HCT116 (cell line): ENCODE measurements around the gene ELOA. TPM values are rescaled to one million over a fixed set of nuclear protein-coding genes. Genes with fewer than 3 reads are reported as not detected.

Source experiments
- ATAC-seq: fragments of 200-7000 bp; cut with Tn5 transposase; 2 replicates; pipeline ENCODE4 v1.9.1; 2020; ENCODE audit warnings: mild to moderate bottlenecking, moderate library complexity
- BruUV-seq: library from RNA; stranded (reverse); fragments of 400-500 nt; replicated peaks from 2 replicates; lab custom pipeline; 2021; lab: Mats Ljungman, UMichigan
- CTCF ChIA-PET: fragments of 300-600 bp; sonication (Branson Sonifier 250); formaldehyde crosslinking; loops from one replicate; lab custom pipeline; 2021; ENCODE audit warnings: antibody characterized with exemption; lab: Charles Lee
- POLR2A ChIA-PET: fragments of 300-600, 350-600 bp; sonication (Branson Sonifier 250); formaldehyde crosslinking; loops from one replicate; lab custom pipeline; 2021; ENCODE audit warnings: antibody characterized with exemption; lab: Charles Lee
- RAD21 ChIA-PET, 2 experiments: fragments of 300-600 bp; sonication (Branson Sonifier 250); formaldehyde crosslinking; loops; one replicate each; lab custom pipeline; 2023; ENCODE audit warnings: low total read pairs in 2 of 2; ENCODE audit not compliant: uncharacterized antibody in 2 of 2, unreplicated experiment in 2 of 2, low non-redundant PET in 1 of 2; lab: Charles Lee
- DNase-seq: peaks from one replicate; pipeline ENCODE4 v3.0.0-alpha.2; 2010; ENCODE audit warnings: low read depth, low spot score
- H2AFZ ChIP-seq: fragments of 200-600 bp; shearing (Covaris generic), sonication (generic); 2 replicates; pipeline ENCODE4 v1.6.1; 2017; ENCODE audit warnings: low read depth, mixed run types, mixed read lengths, antibody characterized with exemption, low read length; ENCODE audit not compliant: poor library complexity, severe bottlenecking
- H3K27ac ChIP-seq: 2 replicates; pipeline ENCODE4 v1.5.1; 2012; ENCODE audit warnings: low read depth, low read length
- H3K27me3 ChIP-seq: fragments of 200-600 bp; sonication (generic); 2 replicates; pipeline ENCODE4 v1.6.1; 2016; ENCODE audit warnings: mixed run types, low read length, mixed read lengths; ENCODE audit not compliant: insufficient read depth
- H3K36me3 ChIP-seq, 2 experiments: fragments of 200-500 bp in 1 of 2; fragments of 200-600 bp in 1 of 2; sonication (Bioruptor generic) in 1 of 2; sonication (generic) in 1 of 2; 2 replicates each; pipeline versions ENCODE4 v1.5.1 to v1.6.1; 2014 to 2016; ENCODE audit warnings: low read length in 2 of 2, inconsistent platforms in 1 of 2, mixed read lengths in 1 of 2, mixed run types in 1 of 2; ENCODE audit not compliant: insufficient read depth in 2 of 2, control insufficient read depth in 1 of 2
- H3K4me1 ChIP-seq, 2 experiments: fragments of 200-600 bp in 1 of 2; sonication (generic) in 1 of 2; 2 replicates each; pipeline versions ENCODE4 v1.5.1 to v1.6.1; 2012 to 2017; ENCODE audit warnings: low read length in 2 of 2, inconsistent platforms in 1 of 2, mild to moderate bottlenecking in 1 of 2, mixed read lengths in 1 of 2, mixed run types in 1 of 2, moderate library complexity in 1 of 2; ENCODE audit not compliant: insufficient read depth in 2 of 2, control insufficient read depth in 1 of 2
- H3K4me2 ChIP-seq: fragments of 200-600 bp; sonication (generic); 2 replicates; pipeline ENCODE4 v1.6.1; 2017; ENCODE audit warnings: mixed run types, low read length, mixed read lengths
- H3K4me3 ChIP-seq, 2 experiments: fragments of 200-600 bp in 1 of 2; sonication (generic) in 1 of 2; replicated peaks in 1 of 2; 2 replicates each; pipeline ENCODE4 v1.5.1; 2011 to 2016; ENCODE audit warnings: low read length in 2 of 2, control low read depth in 1 of 2, low read depth in 1 of 2, mild to moderate bottlenecking in 1 of 2, mixed read lengths in 1 of 2, mixed run types in 1 of 2
- H3K79me2 ChIP-seq: fragments of 200-600 bp; sonication (generic); 2 replicates; pipeline ENCODE4 v1.6.1; 2017; ENCODE audit warnings: mild to moderate bottlenecking, mixed run types, low read length, moderate library complexity, mixed read lengths; ENCODE audit not compliant: insufficient read depth
- H3K9ac ChIP-seq: fragments of 200-600 bp; sonication (generic); 2 replicates; pipeline ENCODE4 v1.6.1; 2016; ENCODE audit warnings: low read length, mixed read lengths
- H3K9me2 ChIP-seq: fragments of 200-600 bp; sonication (generic), shearing (Covaris generic); 2 replicates; pipeline ENCODE4 v1.6.1; 2017; ENCODE audit warnings: mixed run types, mild to moderate bottlenecking, moderate library complexity; ENCODE audit not compliant: insufficient read depth
- H3K9me3 ChIP-seq, 2 experiments: fragments of 200-500 bp in 1 of 2; fragments of 200-600 bp in 1 of 2; sonication (Bioruptor generic) in 1 of 2; sonication (generic) in 1 of 2; 2 replicates each; pipeline ENCODE4 v1.6.1; 2014 to 2017; ENCODE audit warnings: low read length in 2 of 2, mixed read lengths in 2 of 2, inconsistent platforms in 1 of 2, low read depth in 1 of 2, mild to moderate bottlenecking in 1 of 2, mixed run types in 1 of 2, moderate library complexity in 1 of 2; ENCODE audit not compliant: control insufficient read depth in 1 of 2, insufficient read depth in 1 of 2
- H4K20me1 ChIP-seq: fragments of 200-600 bp; sonication (generic), shearing (Covaris generic); 2 replicates; pipeline ENCODE4 v1.6.1; 2017; ENCODE audit warnings: mixed run types, mild to moderate bottlenecking, moderate library complexity; ENCODE audit not compliant: insufficient read depth
- CBX3 ChIP-seq: IDR thresholded peaks from 2 replicates; pipeline ENCODE4 v1.6.1; 2012; ENCODE audit warnings: low read depth
- EGR1 ChIP-seq: IDR thresholded peaks from 2 replicates; pipeline ENCODE4 v1.6.1; 2012; ENCODE audit warnings: low read depth
- FOSL1 ChIP-seq: IDR thresholded peaks from 2 replicates; pipeline ENCODE4 v1.6.1; 2012; ENCODE audit warnings: low read depth
- JUND ChIP-seq: IDR thresholded peaks from 2 replicates; pipeline ENCODE4 v1.6.1; 2012
- RAD21 ChIP-seq: IDR thresholded peaks from 2 replicates; pipeline ENCODE4 v1.6.1; 2012; ENCODE audit warnings: low read depth, mild to moderate bottlenecking
- SIN3A ChIP-seq: IDR thresholded peaks from 2 replicates; pipeline ENCODE4 v1.6.1; 2012; ENCODE audit warnings: low read depth
- SP1 ChIP-seq: IDR thresholded peaks from 2 replicates; pipeline ENCODE4 v1.6.1; 2012; ENCODE audit warnings: low read depth
- SRF ChIP-seq: IDR thresholded peaks from 2 replicates; pipeline ENCODE4 v1.6.1; 2012; ENCODE audit warnings: low read depth
- TCF7L2 ChIP-seq: IDR thresholded peaks from 2 replicates; pipeline ENCODE4 v1.7.0; 2011; ENCODE audit warnings: borderline replicate concordance, inconsistent platforms; ENCODE audit not compliant: insufficient read depth, insufficient read length; ENCODE audit errors: extremely low read depth
- YY1 ChIP-seq: IDR thresholded peaks from 2 replicates; pipeline ENCODE4 v1.6.1; 2011; ENCODE audit warnings: low read length, low read depth, moderate library complexity, mild to moderate bottlenecking; ENCODE audit not compliant: insufficient replicate concordance; ENCODE audit errors: extremely low read depth
- ZFX ChIP-seq: fragments of 450-650 bp; IDR thresholded peaks from 2 replicates; pipeline ENCODE4 v1.6.1; 2017
- intact Hi-C: fragments of 100-400 bp; cut with micrococcal nuclease; formaldehyde crosslinking; loops from 2 replicates; pipeline ENCODE4 v1.10.0; 2022
- total RNA-seq: library from RNA; stranded (reverse); gene quantifications from one replicate; pipeline ENCODE4 v1.2.1, GENCODE V29; 2021; ENCODE audit not compliant: unreplicated experiment
- TF ChIP-seq, protein P1 (sequence below): IDR thresholded peaks from 2 replicates; pipeline ENCODE4 v1.6.1; 2011; ENCODE audit warnings: mild to moderate bottlenecking, low read length, moderate library complexity; ENCODE audit not compliant: insufficient replicate concordance; ENCODE audit errors: extremely low read depth
- TF ChIP-seq, protein P2 (sequence below): IDR thresholded peaks from 2 replicates; pipeline ENCODE4 v1.6.1; 2012
- TF ChIP-seq, protein P3 (sequence below): IDR thresholded peaks from 2 replicates; pipeline ENCODE4 v1.6.1; 2012

Gene ELOA
- total RNA-seq, 1 experiment from 2014 or later: 39.3 TPM

DNA sequence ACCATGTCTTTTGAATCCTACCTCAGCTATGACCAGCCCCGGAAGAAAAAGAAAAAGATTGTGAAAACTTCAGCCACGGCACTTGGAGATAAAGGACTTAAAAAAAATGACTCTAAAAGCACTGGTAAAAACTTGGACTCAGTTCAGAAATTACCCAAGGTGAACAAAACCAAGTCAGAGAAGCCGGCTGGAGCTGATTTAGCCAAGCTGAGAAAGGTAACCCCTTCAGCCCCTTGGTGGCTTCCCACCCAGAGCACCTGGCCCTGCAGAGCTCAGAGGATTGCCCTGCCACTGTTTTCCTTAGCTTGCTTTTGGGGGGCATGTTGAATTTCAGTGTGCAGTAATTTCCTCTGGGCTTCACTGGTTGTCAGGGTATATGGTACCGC is 8.5 kb downstream of the ELOA start:
- H3K9me2 ChIP-seq: no peaks in the 10 kb centered on the region
- H4K20me1 ChIP-seq: peaks cover 17% of the 10 kb centered on the region; the same call in 1 of the 2 replicates
- no peaks in the 10 kb centered on the region for H3K9me3 ChIP-seq
- H2AFZ ChIP-seq: no peak overlapping the region
- H3K27me3 ChIP-seq: no peaks in the 10 kb centered on the region
- no peak overlapping the region for H3K4me3 ChIP-seq
- H3K79me2 ChIP-seq: peaks cover 69% of the 10 kb centered on the region
- RAD21 ChIA-PET: no interaction called here
- no peak for DNase-seq
- H3K9ac ChIP-seq: no peak overlapping the region
- intact Hi-C loops: loop anchor here (5.0 kb wide), 1 partner anchor 210 kb away; no protein-coding TSS in a partner anchor
- TF ChIP-seq, protein P1, sequence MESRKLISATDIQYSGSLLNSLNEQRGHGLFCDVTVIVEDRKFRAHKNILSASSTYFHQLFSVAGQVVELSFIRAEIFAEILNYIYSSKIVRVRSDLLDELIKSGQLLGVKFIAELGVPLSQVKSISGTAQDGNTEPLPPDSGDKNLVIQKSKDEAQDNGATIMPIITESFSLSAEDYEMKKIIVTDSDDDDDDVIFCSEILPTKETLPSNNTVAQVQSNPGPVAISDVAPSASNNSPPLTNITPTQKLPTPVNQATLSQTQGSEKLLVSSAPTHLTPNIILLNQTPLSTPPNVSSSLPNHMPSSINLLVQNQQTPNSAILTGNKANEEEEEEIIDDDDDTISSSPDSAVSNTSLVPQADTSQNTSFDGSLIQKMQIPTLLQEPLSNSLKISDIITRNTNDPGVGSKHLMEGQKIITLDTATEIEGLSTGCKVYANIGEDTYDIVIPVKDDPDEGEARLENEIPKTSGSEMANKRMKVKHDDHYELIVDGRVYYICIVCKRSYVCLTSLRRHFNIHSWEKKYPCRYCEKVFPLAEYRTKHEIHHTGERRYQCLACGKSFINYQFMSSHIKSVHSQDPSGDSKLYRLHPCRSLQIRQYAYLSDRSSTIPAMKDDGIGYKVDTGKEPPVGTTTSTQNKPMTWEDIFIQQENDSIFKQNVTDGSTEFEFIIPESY: no peak
- TF ChIP-seq JUND: no peak
- TF ChIP-seq ZFX: no peak
- no peak overlapping the region for H3K4me2 ChIP-seq
- ATAC-seq: no peak
- CTCF ChIA-PET: no interaction called here
- H3K27ac ChIP-seq: no peak overlapping the region
- POLR2A ChIA-PET: no interaction called here
- no TSS peak for BruUV-seq
- H3K36me3 ChIP-seq: peaks cover 68 to 73% of the 10 kb centered on the region in 2 experiments
- H3K4me1 ChIP-seq: peaks cover 0 to 10% of the 10 kb centered on the region in 2 experiments; a peak in 1 of 4 replicates

DNA sequence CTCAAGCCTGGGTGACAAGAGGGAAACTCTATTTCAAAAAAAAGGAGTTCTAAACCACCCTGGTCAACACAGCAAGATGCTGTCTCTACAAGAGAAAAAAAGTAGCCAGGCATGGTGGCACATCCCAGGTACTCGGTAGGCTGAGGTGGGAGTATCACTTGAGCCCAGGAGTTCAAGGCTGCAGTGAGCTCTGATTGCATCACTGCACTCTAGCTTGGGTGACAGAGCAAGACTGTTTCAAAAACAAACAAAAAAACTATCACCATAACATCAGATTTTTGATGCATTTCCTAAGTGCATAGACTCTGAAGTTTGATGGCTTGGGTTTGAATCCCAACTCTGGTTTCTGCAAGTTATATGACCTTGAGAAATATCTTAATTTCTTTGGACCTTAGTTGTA is 9.6 kb downstream of the ELOA start:
- peaks cover 12% of the 10 kb centered on the region; the same call in 1 of the 2 replicates for H4K20me1 ChIP-seq
- no peak for ATAC-seq
- H3K9ac ChIP-seq: no peak overlapping the region
- H3K4me3 ChIP-seq: no peak overlapping the region
- H3K4me1 ChIP-seq: peaks cover 0 to 10% of the 10 kb centered on the region in 2 experiments; a peak in 1 of 4 replicates
- RAD21 ChIA-PET: no interaction called here
- H3K27ac ChIP-seq: no peak overlapping the region
- POLR2A ChIA-PET: no interaction called here
- BruUV-seq: no TSS peak
- H3K27me3 ChIP-seq: no peaks in the 10 kb centered on the region
- H3K36me3 ChIP-seq: peaks cover 71 to 76% of the 10 kb centered on the region in 2 experiments
- peaks cover 58% of the 10 kb centered on the region for H3K79me2 ChIP-seq
- CTCF ChIA-PET: no interaction called here
- no peak overlapping the region for H2AFZ ChIP-seq
- intact Hi-C loops: loop anchor here (5.0 kb wide), 1 partner anchor 211 kb away; no protein-coding TSS in a partner anchor
- H3K4me2 ChIP-seq: no peak overlapping the region
- DNase-seq: no peak
- no peaks in the 10 kb centered on the region for H3K9me2 ChIP-seq
- H3K9me3 ChIP-seq: no peaks in the 10 kb centered on the region
- TF ChIP-seq, protein P1: no peak
- TF ChIP-seq SP1 (no peak), SIN3A (no peak), YY1 (no peak), RAD21 (no peak), TCF7L2 (no peak), EGR1 (no peak), CBX3 (no peak), FOSL1 (no peak), SRF (no peak)
- TF ChIP-seq, protein P2, sequence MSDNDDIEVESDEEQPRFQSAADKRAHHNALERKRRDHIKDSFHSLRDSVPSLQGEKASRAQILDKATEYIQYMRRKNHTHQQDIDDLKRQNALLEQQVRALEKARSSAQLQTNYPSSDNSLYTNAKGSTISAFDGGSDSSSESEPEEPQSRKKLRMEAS: no peak
- TF ChIP-seq, protein P3, sequence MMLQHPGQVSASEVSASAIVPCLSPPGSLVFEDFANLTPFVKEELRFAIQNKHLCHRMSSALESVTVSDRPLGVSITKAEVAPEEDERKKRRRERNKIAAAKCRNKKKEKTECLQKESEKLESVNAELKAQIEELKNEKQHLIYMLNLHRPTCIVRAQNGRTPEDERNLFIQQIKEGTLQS: no peak
